ENCODE measurements around the gene CCL3. TPM values are rescaled to one million over a fixed set of nuclear protein-coding genes. Genes with fewer than 3 reads are reported as not detected.

Gene CCL3
- total RNA-seq, 1 experiment from 2014 or later = 0.98 TPM

DNA sequence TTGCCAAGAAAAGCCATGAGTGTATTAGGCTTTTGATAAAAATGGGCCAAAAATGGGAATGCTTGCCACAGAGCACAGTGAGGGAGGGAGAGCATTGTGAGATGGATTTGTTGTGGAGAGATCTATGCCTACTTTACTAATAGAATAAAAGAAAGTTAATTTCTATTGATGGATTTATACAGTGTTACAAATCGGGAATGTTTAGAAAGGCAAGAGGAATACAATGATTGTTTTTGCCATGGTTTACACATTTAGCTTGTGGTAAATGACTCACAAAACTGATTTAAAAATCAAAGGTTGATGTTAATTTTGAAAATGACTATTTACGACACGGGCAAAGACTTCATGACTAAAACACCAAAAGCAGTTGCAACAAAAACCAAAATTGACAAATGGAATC is 30.3 kb upstream of the CCL3 start:
- Histone ChIP-seq H3K4me3 (replicated peaks in 1 of 2; ENCODE audit: low read depth in 1 of 2, low read length in 2 of 2) (no peak overlapping the region), H3K27ac (ENCODE audit: low read depth, low read length) (no peak overlapping the region), H3K36me3 (ENCODE audit: control insufficient read depth in 1 of 2, insufficient read depth in 2 of 2, low read length in 2 of 2) (no peaks in the 10 kb centered on the region), H3K4me2 (ENCODE audit: low read length) (no peak overlapping the region), H3K27me3 (ENCODE audit: insufficient read depth, low read length) (no peaks in the 10 kb centered on the region; the same call in 1 of the 2 replicates), H3K9me2 (ENCODE audit: insufficient read depth) (no peaks in the 10 kb centered on the region), H3K9ac (ENCODE audit: low read length) (no peak overlapping the region), H3K79me2 (ENCODE audit: insufficient read depth, low read length) (no peaks in the 10 kb centered on the region), H3K4me1 (ENCODE audit: control insufficient read depth in 1 of 2, insufficient read depth in 2 of 2, low read length in 2 of 2) (no peaks in the 10 kb centered on the region), H2AFZ (ENCODE audit: low read depth, low read length, poor library complexity, severe bottlenecking) (no peak overlapping the region), H4K20me1 (ENCODE audit: insufficient read depth) (no peaks in the 10 kb centered on the region), H3K9me3 (ENCODE audit: control insufficient read depth in 1 of 2, insufficient read depth in 1 of 2, low read depth in 1 of 2, low read length in 2 of 2) (peaks cover 4 to 7% of the 10 kb centered on the region in 2 experiments; a peak in 3 of 4 replicates)
- TF ChIP-seq, protein P1, sequence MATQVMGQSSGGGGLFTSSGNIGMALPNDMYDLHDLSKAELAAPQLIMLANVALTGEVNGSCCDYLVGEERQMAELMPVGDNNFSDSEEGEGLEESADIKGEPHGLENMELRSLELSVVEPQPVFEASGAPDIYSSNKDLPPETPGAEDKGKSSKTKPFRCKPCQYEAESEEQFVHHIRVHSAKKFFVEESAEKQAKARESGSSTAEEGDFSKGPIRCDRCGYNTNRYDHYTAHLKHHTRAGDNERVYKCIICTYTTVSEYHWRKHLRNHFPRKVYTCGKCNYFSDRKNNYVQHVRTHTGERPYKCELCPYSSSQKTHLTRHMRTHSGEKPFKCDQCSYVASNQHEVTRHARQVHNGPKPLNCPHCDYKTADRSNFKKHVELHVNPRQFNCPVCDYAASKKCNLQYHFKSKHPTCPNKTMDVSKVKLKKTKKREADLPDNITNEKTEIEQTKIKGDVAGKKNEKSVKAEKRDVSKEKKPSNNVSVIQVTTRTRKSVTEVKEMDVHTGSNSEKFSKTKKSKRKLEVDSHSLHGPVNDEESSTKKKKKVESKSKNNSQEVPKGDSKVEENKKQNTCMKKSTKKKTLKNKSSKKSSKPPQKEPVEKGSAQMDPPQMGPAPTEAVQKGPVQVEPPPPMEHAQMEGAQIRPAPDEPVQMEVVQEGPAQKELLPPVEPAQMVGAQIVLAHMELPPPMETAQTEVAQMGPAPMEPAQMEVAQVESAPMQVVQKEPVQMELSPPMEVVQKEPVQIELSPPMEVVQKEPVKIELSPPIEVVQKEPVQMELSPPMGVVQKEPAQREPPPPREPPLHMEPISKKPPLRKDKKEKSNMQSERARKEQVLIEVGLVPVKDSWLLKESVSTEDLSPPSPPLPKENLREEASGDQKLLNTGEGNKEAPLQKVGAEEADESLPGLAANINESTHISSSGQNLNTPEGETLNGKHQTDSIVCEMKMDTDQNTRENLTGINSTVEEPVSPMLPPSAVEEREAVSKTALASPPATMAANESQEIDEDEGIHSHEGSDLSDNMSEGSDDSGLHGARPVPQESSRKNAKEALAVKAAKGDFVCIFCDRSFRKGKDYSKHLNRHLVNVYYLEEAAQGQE (IDR thresholded peaks at IDR 0.05; ENCODE audit: low read depth) = no peak
- TF ChIP-seq SIN3A (IDR thresholded peaks at IDR 0.05; ENCODE audit: low read depth) (no peak), CBX3 (IDR thresholded peaks at IDR 0.05; ENCODE audit: low read depth) (no peak), TCF7L2 (IDR thresholded peaks at IDR 0.05; ENCODE audit: borderline replicate concordance, extremely low read depth, insufficient read depth, insufficient read length) (no peak), ZFX (IDR thresholded peaks at IDR 0.05) (no peak), JUND (IDR thresholded peaks at IDR 0.05) (no peak)
- ATAC-seq (no peak), DNase-seq (ENCODE audit: low read depth, low spot score) (no peak)
- no TSS peak for BruUV-seq (replicated peaks)
- CTCF ChIA-PET = interaction anchor here (0.6 to 2.1 kb wide), 2 partner anchors 144 to 1007 kb away, joined by 3 to 7 read pairs; no protein-coding TSS in a partner anchor
- RAD21 ChIA-PET (ENCODE audit: low non-redundant PET in 1 of 2, low total read pairs in 2 of 2, uncharacterized antibody in 2 of 2, unreplicated experiment in 2 of 2) = no interaction called here
- intact Hi-C loops (cut with micrococcal nuclease) = no loop called here
- POLR2A ChIA-PET = no interaction called here
